DOHH2 (cell line): ENCODE results near the gene CELSR3.

ENCODE experiments used
- H3F3A ChIP-seq: fragments of 200-600 bp; sonication (generic), shearing (Covaris generic); 2 replicates; pipeline ENCODE4 v1.6.0; 2016; ENCODE audit warnings: antibody characterized with exemption, mild to moderate bottlenecking; ENCODE audit not compliant: control insufficient read depth, insufficient read depth
- H3K27ac ChIP-seq: fragments of 200-600 bp; sonication (generic); 2 replicates; pipeline ENCODE4 v1.5.1; 2014; ENCODE audit warnings: low read depth, mild to moderate bottlenecking, low read length, moderate library complexity
- H3K27me3 ChIP-seq: fragments of 200-600 bp; sonication (generic); 2 replicates; pipeline ENCODE4 v1.6.1; 2014; ENCODE audit warnings: mild to moderate bottlenecking, low read length, mixed read lengths; ENCODE audit not compliant: control insufficient read depth
- H3K36me3 ChIP-seq: fragments of 200-600 bp; sonication (generic); 2 replicates; pipeline ENCODE4 v1.6.1; 2014; ENCODE audit warnings: mild to moderate bottlenecking, low read length, moderate library complexity, mixed read lengths; ENCODE audit not compliant: control insufficient read depth
- H3K4me1 ChIP-seq: fragments of 200-600 bp; sonication (generic); 2 replicates; pipeline ENCODE4 v1.6.1; 2014; ENCODE audit warnings: mild to moderate bottlenecking, low read length, mixed read lengths; ENCODE audit not compliant: control insufficient read depth
- H3K4me2 ChIP-seq: fragments of 200-600 bp; sonication (generic); 2 replicates; pipeline ENCODE4 v1.6.0; 2014; ENCODE audit warnings: mild to moderate bottlenecking, low read length, moderate library complexity
- H3K4me3 ChIP-seq: fragments of 200-600 bp; sonication (generic); 2 replicates; pipeline ENCODE4 v1.5.1; 2014; ENCODE audit warnings: mild to moderate bottlenecking, low read length, mixed read lengths
- H3K79me2 ChIP-seq: fragments of 200-600 bp; sonication (generic); 2 replicates; pipeline ENCODE4 v1.6.1; 2014; ENCODE audit warnings: mild to moderate bottlenecking, low read length, mixed read lengths; ENCODE audit not compliant: control insufficient read depth
- H3K9me2 ChIP-seq: fragments of 200-600 bp; sonication (generic); replicated peaks from 2 replicates; pipeline ENCODE4 v1.6.1; 2014; ENCODE audit warnings: mild to moderate bottlenecking, low read length, mixed read lengths; ENCODE audit not compliant: control insufficient read depth
- H3K9me3 ChIP-seq: fragments of 200-600 bp; sonication (generic); 2 replicates; pipeline ENCODE4 v1.6.1; 2014; ENCODE audit warnings: antibody characterized with exemption, low read length, mixed read lengths; ENCODE audit not compliant: control insufficient read depth, insufficient read depth
- H4K20me1 ChIP-seq: fragments of 200-600 bp; sonication (generic); 2 replicates; pipeline ENCODE4 v1.6.0; 2014; ENCODE audit warnings: low read depth, mild to moderate bottlenecking, antibody characterized with exemption, low read length, moderate library complexity; ENCODE audit not compliant: control insufficient read depth, insufficient read depth
- CTCF ChIP-seq: fragments of 200-600 bp; sonication (generic); IDR thresholded peaks from one replicate; pipeline ENCODE4 v1.5.1; 2014; ENCODE audit warnings: antibody characterized with exemption, mild to moderate bottlenecking, low read depth, low read length; ENCODE audit not compliant: poor library complexity, severe bottlenecking
- EZH2phosphoT487 ChIP-seq: fragments of 200-600 bp; sonication (generic); IDR thresholded peaks from 2 replicates; pipeline ENCODE4 v1.6.1; 2017; ENCODE audit warnings: borderline replicate concordance, mild to moderate bottlenecking, antibody characterized with exemption, low read length, moderate library complexity, mixed read lengths

CELSR3 gene

GRCh38 chr3:48598323-48599076, 64.2 kb downstream of the CELSR3 start:
- no peak for TF ChIP-seq CTCF
- TF ChIP-seq EZH2phosphoT487 = no peak

DNA sequence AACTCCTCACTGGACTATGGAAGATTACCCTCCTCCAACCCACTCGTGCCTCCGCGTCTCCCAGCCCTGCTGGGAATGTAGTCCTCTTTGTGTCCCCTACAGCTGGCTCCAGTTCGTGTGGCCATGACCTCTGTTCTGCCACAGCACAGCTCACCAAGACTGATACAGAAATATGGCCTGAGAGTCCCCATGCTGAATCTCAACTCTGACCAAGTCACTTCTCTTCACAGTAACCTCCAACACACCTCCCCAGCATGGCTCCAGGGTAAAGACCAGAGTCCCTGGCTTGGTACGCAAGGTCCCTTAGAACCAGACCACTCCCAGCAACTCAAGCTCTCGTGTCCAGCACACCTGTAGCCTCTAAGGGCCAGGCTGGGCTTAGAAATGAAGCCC, 65.3 kb downstream of the CELSR3 start:
- Histone ChIP-seq H4K20me1 (peaks cover 6% of the 10 kb centered on the region; the same call in 1 of the 2 replicates), H3K4me1 (no peaks in the 10 kb centered on the region), H3K9me3 (no peaks in the 10 kb centered on the region), H3K79me2 (no peaks in the 10 kb centered on the region), H3K4me3 (no peak overlapping the region), H3K9me2 (no peaks in the 10 kb centered on the region), H3K27me3 (no peaks in the 10 kb centered on the region), H3K4me2 (no peak overlapping the region), H3F3A (peaks cover 2% of the 10 kb centered on the region; the same call in 1 of the 2 replicates), H3K36me3 (peaks cover 41% of the 10 kb centered on the region), H3K27ac (no peak overlapping the region)
- no peak for TF ChIP-seq EZH2phosphoT487
- TF ChIP-seq CTCF = no peak

More at GRCh38 chr3:48598323-48599076, 64.2 kb downstream of the CELSR3 start:
- no peaks in the 10 kb centered on the region for H3K27me3 ChIP-seq
- no peaks in the 10 kb centered on the region for H3K9me3 ChIP-seq
- H4K20me1 ChIP-seq = peaks cover 6% of the 10 kb centered on the region; the same call in 1 of the 2 replicates
- H3K4me3 ChIP-seq = no peak overlapping the region
- H3K36me3 ChIP-seq = peaks cover 51% of the 10 kb centered on the region
- no peaks in the 10 kb centered on the region for H3K9me2 ChIP-seq
- H3K79me2 ChIP-seq = no peaks in the 10 kb centered on the region
- H3K27ac ChIP-seq = no peak overlapping the region
- H3K4me1 ChIP-seq = no peaks in the 10 kb centered on the region
- no peak overlapping the region for H3K4me2 ChIP-seq
- peaks cover 2% of the 10 kb centered on the region; the same call in 1 of the 2 replicates for H3F3A ChIP-seq

GRCh38 chr3:48596676-48597407, 65.8 kb downstream of the CELSR3 start:
- H3K4me2 ChIP-seq = no peak overlapping the region
- no peaks in the 10 kb centered on the region for H3K27me3 ChIP-seq
- no peak overlapping the region for H3K4me3 ChIP-seq
- no peaks in the 10 kb centered on the region for H3K9me2 ChIP-seq
- H3K36me3 ChIP-seq = peaks cover 41% of the 10 kb centered on the region
- H3K4me1 ChIP-seq = no peaks in the 10 kb centered on the region
- peaks cover 2% of the 10 kb centered on the region; the same call in 1 of the 2 replicates for H3F3A ChIP-seq
- H4K20me1 ChIP-seq = peaks cover 6% of the 10 kb centered on the region; the same call in 1 of the 2 replicates
- H3K27ac ChIP-seq = no peak overlapping the region
- H3K79me2 ChIP-seq = no peaks in the 10 kb centered on the region
- no peak for TF ChIP-seq EZH2phosphoT487
- no peak for TF ChIP-seq CTCF
- H3K9me3 ChIP-seq = no peaks in the 10 kb centered on the region
